Lung (tissue), 12 donors: ENCODE results near the gene IGLON5. TPM values are rescaled to one million over a fixed set of nuclear protein-coding genes. Genes with fewer than 3 reads are reported as not detected.

Experiments
- ATAC-seq: fragments of 200-7000 bp; cut with Tn5 transposase; one replicate; pipeline ENCODE4 v1.9.1; 2020; ENCODE audit warnings: moderate number of reproducible peaks; ENCODE audit not compliant: insufficient read depth, low FRiP score
- DNase-seq, 3 donors: peaks; one replicate each; pipeline ENCODE4 v3.0.0-alpha.2; 2013 to 2017
- H3K27ac ChIP-seq, 2 donors: one replicate each; pipeline ENCODE4 v1.5.1; 2013; ENCODE audit warnings: mild to moderate bottlenecking in 2 of 2, moderate library complexity in 2 of 2, control low read depth in 1 of 2, inconsistent platforms in 1 of 2, low read depth in 1 of 2, low read length in 1 of 2
- H3K27me3 ChIP-seq, 3 donors: one replicate each; pipeline ENCODE4 v1.5.1; 2013; ENCODE audit warnings: low read length in 2 of 3; ENCODE audit not compliant: control insufficient read depth in 3 of 3, insufficient read depth in 3 of 3
- H3K36me3 ChIP-seq, 4 donors: one replicate each; pipeline ENCODE4 v1.5.1; 2013; ENCODE audit warnings: low read length in 4 of 4, mild to moderate bottlenecking in 1 of 4, moderate library complexity in 1 of 4; ENCODE audit not compliant: control insufficient read depth in 4 of 4, insufficient read depth in 4 of 4
- H3K4me1 ChIP-seq, 5 donors: one replicate each; pipeline ENCODE4 v1.5.1; 2013; ENCODE audit warnings: low read length in 5 of 5, mild to moderate bottlenecking in 2 of 5, moderate library complexity in 1 of 5; ENCODE audit not compliant: control insufficient read depth in 5 of 5, insufficient read depth in 5 of 5
- H3K4me3 ChIP-seq: one replicate; pipeline ENCODE4 v1.5.1; 2013; ENCODE audit warnings: mild to moderate bottlenecking, control low read depth, moderate library complexity
- H3K9ac ChIP-seq, 2 donors: one replicate each; pipeline ENCODE4 v1.5.1; 2013; ENCODE audit warnings: low read length in 2 of 2, control low read depth in 1 of 2; ENCODE audit not compliant: insufficient read depth in 1 of 2
- H3K9me3 ChIP-seq, 4 donors: one replicate each; pipeline ENCODE4 v1.5.1; 2013; ENCODE audit warnings: low read length in 3 of 4, mild to moderate bottlenecking in 1 of 4, moderate library complexity in 1 of 4; ENCODE audit not compliant: control insufficient read depth in 4 of 4, insufficient read depth in 3 of 4
- CTCF ChIP-seq: IDR thresholded peaks from 2 replicates; pipeline ENCODE4 v1.5.1; 2012; ENCODE audit warnings: mild to moderate bottlenecking; ENCODE audit errors: control extremely low read depth, extremely low read depth
- WGBS, 2 donors: extraction: QIAGEN DNeasy Blood & Tissue Kit; methylation state at CpG; one replicate each; pipeline ENCODE4 v1.1.7; 2013; 5-methylcytosine and 5-hydroxymethylcytosine counted together
- polyA plus RNA-seq, 2 donors: library from polyadenylated mRNA; stranded (reverse); fragments of 200-250 nt; gene quantifications; one replicate each; pipeline ENCODE4 v1.2.1, GENCODE V29; 2013
- total RNA-seq, 2 donors: library from RNA; depleted of rRNA in 1 of 2; stranded (reverse); fragments of >200 nt in 1 of 2; gene quantifications; one replicate each; pipeline ENCODE4 v1.2.1, GENCODE V29; 2014 to 2021
- donor health status: control.
- donor health status: control.
- donor health status: Bipolar disorder and iron deficiency.
- donor health status: healthy.
- donor health status: DM: yes; HTN: yes; CAD: no.

Gene IGLON5
- total and polyA plus RNA-seq, 4 donors = 0.09 to 0.43 (median 0.18) TPM; not detected in 1

GRCh38 chr19:51301266-51301665 lies 10.2 kb upstream of the IGLON5 start:
- no peak for DNase-seq
- Histone ChIP-seq H3K9me3 (peaks cover 0 to 12% (median 3%) of the 10 kb centered on the region in 4 donors), H3K36me3 (no peaks in the 10 kb centered on the region), H3K27me3 (peaks cover 0 to 4% (median 0%) of the 10 kb centered on the region in 3 donors), H3K4me3 (no peak overlapping the region), H3K9ac (no peak overlapping the region), H3K27ac (no peak overlapping the region), H3K4me1 (no peaks in the 10 kb centered on the region)
- ATAC-seq = no peak
- TF ChIP-seq CTCF = no peak
- WGBS, 2 donors = 78 to 86% methylated on average over 7 of the region's 7 CpGs

GRCh38 chr19:51305479-51305878 lies 6.0 kb upstream of the IGLON5 start:
- ATAC-seq (no peak), DNase-seq (no peak)
- H3K4me3 ChIP-seq = no peak overlapping the region
- no peak overlapping the region for H3K9ac ChIP-seq
- 90 to 91% methylated on average over 3 of the region's 3 CpGs for WGBS, 2 donors
- H3K36me3 ChIP-seq = no peaks in the 10 kb centered on the region
- TF ChIP-seq CTCF = no peak
- H3K9me3 ChIP-seq = peaks cover 3 to 24% (median 6%) of the 10 kb centered on the region in 4 donors
- peaks cover 0 to 3% (median 0%) of the 10 kb centered on the region in 3 donors for H3K27me3 ChIP-seq
- H3K4me1 ChIP-seq = no peaks in the 10 kb centered on the region
- H3K27ac ChIP-seq = no peak overlapping the region

- peaks cover 0 to 10% (median 0%) of the 10 kb centered on the region in 5 donors for H3K4me1 ChIP-seq
- H3K4me3 ChIP-seq = no peak overlapping the region
- ATAC-seq (no peak), DNase-seq (no peak)
- no peak for TF ChIP-seq CTCF
- peaks cover 0 to 18% (median 3%) of the 10 kb centered on the region in 3 donors for H3K27me3 ChIP-seq
- H3K9me3 ChIP-seq = peaks cover 0 to 8% (median 2%) of the 10 kb centered on the region in 4 donors
- H3K27ac ChIP-seq = no peak overlapping the region
- no peak overlapping the region for H3K9ac ChIP-seq
- 71 to 89% methylated on average over 8 of the region's 8 CpGs for WGBS, 2 donors
- no peaks in the 10 kb centered on the region for H3K36me3 ChIP-seq
These were observed 5.2 kb downstream of the IGLON5 start for GRCh38 chr19:51316688-51317087.

GRCh38 chr19:51317376-51317775 lies 5.9 kb downstream of the IGLON5 start:
- no peak for DNase-seq
- no peaks in the 10 kb centered on the region for H3K36me3 ChIP-seq
- no peak overlapping the region for H3K27ac ChIP-seq
- H3K4me1 ChIP-seq = peaks cover 0 to 10% (median 0%) of the 10 kb centered on the region in 5 donors
- peaks cover 0 to 8% (median 2%) of the 10 kb centered on the region in 4 donors for H3K9me3 ChIP-seq
- TF ChIP-seq CTCF = no peak
- H3K4me3 ChIP-seq = no peak overlapping the region
- H3K9ac ChIP-seq = no peak overlapping the region
- WGBS, 2 donors = 89 to 90% methylated on average over 3 of the region's 3 CpGs
- H3K27me3 ChIP-seq = peaks cover 0 to 19% (median 3%) of the 10 kb centered on the region in 3 donors
- ATAC-seq = no peak
